NCI-H2196 treated with DMSO at 0.1 percent for 48 hours (cell line): ENCODE data around the gene GALNT18.
"Not testable (repeated sequence)": the region's sequence is repeated elsewhere in the genome, so short reads cannot be mapped to it uniquely, and the experiment has no call there.

ENCODE experiments used
- DNase-seq: peaks from one replicate; lab custom pipeline; 2025; ENCODE audit not compliant: unreplicated experiment; lab: John Stamatoyannopoulos, UW

GALNT18 gene

DNA sequence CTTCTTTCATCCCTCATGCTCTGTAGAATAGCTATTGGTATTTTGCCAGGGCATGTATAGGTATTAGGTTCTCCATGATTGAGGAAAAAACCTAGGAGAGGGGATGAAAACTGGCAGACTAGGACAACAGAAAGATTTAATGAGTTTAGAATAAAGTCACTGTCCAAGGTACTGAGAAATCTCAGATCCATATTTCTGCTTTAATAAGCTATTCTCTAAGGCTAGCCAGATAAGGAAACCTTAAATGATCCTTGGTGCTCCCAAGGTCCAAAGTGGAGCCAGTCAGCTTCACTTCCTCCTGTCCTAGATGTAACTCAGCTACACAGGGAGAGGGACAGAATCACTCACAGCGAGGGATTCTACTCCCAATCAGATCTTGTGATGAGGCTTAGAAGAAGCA is 255.0 kb downstream of the GALNT18 start:
- no peak for DNase-seq

GRCh38 chr11:11363674-11364073 is 258.1 kb downstream of the GALNT18 start:
- DNase-seq: no peak

GRCh38 chr11:11359611-11360010 is 262.2 kb downstream of the GALNT18 start:
- no peak for DNase-seq

- DNase-seq: no peak
These were observed 265.0 kb downstream of the GALNT18 start for GRCh38 chr11:11356842-11357241.

- not testable (repeated sequence) for DNase-seq
These were observed 268.9 kb downstream of the GALNT18 start, which contains the start of gene CSNK2A3 for GRCh38 chr11:11352878-11353277. TSS of gene CSNK2A3 (minus strand) at chr11:11353250. CDS start at chr11:11353119, 131 bp downstream.

- not testable (repeated sequence) for DNase-seq
These were observed 270.0 kb downstream of the GALNT18 start for GRCh38 chr11:11351851-11352250.

- no peak for DNase-seq
These were observed 270.7 kb downstream of the GALNT18 start for GRCh38 chr11:11351042-11351586.

DNA sequence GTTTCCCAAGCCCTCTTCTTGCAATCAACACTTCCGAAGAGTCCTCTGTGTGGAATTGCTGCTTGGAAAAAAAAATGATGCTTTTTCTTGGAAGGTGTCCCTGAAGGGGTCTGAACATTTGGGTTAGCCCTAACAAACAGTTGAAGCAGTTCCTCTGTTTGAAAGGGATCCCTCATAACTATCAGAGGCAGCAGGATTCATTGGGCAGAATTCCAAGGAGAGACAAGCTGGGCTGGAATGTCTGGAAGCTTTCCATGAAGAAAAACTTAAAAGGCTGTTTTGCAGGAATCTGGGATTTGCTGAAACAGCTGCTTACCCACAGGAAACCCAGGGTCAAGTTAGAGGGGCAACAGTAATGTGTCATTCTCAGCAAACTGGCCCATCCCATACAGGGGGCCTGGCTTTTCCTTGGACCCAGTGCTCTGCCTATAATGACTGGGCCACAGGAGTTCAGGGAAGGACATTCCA is 271.9 kb downstream of the GALNT18 start:
- DNase-seq: no peak

- no peak for DNase-seq
These were observed 272.5 kb downstream of the GALNT18 start for GRCh38 chr11:11349106-11349825.

- no peak for DNase-seq
These were observed 273.5 kb downstream of the GALNT18 start for GRCh38 chr11:11348303-11348702.

DNA sequence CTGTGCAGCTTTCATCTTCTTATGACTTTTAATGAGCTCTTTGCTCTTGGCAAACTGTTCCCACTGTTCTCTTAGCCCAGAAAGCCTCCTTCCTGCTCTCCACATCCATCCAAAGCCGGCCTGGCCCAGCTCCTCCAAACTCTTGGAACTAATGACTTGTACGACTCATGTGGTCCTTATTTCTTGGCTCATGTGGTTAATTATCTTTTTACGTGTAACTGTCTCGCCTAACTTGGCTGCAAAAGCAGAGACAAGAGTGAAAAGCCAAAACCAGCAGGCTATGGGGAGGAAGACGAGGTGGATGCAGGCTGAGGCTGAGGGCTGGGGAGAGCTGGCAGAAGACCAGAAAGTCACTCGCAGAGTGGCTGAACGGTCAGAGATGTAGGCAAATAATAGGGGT is 274.2 kb downstream of the GALNT18 start:
- peak; percentile 14 for DNase-seq

DNA sequence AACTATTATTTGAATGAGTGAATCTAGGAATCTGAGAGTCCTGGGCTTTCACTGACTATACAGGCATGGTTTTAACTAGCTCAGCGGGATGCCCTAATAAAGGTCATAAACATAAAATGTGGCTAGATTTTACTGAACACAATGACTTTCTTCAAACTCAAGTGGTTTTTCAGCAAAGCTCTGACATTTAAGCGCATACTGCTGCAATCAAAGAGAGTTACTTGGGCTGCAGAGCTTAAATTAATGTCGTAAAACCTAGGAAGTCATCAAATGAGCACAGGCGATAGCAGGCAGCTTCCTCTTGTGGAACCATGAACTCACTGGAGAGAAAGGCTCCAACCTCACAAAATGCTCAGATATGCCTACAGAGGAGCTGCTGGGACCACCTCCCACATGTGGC is 275.5 kb downstream of the GALNT18 start:
- peak; percentile 29 for DNase-seq

- DNase-seq: peak; percentile 59
These were observed 276.7 kb downstream of the GALNT18 start for GRCh38 chr11:11345099-11345498.

DNA sequence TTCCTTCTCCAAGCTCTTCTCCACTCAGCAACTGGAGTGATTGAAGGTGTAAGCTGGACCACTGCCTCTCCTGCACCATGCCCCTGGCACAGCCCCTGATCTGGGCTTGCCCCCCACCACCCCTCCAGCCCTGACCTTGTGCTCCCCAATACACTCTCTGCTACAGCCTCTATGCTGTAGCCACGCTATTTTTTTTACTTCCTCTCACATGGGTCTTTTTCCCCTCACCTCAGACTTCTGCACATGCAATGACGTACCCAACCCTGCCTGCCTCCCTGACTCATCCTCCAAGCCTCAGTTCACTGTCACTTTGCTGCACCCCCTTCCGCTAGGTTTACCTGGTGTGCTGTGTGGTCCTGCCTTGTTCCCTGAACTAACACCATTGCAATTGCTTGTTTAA is 277.8 kb downstream of the GALNT18 start:
- DNase-seq: no peak

- no peak for DNase-seq
These were observed 283.5 kb downstream of the GALNT18 start for GRCh38 chr11:11338304-11338703.

DNA sequence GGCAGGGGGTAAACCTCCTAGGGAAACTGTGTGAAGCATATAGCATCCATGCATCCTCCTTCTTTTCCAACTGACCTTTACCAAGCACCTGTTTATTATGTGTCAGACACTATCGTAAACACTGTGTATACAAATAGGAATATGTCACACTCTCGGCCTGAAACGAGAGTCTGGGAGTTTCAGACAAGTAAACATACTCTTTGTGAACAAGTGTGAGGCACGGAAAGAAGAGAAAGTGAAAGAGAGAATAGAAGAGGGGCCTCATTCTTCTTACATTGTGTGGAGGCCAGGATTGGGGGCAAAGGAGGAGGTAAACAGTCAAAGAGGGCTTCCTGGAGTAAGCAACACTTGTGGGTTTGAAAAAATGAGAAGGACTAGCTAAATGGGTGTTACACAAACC is 285.1 kb downstream of the GALNT18 start:
- no peak for DNase-seq

DNA sequence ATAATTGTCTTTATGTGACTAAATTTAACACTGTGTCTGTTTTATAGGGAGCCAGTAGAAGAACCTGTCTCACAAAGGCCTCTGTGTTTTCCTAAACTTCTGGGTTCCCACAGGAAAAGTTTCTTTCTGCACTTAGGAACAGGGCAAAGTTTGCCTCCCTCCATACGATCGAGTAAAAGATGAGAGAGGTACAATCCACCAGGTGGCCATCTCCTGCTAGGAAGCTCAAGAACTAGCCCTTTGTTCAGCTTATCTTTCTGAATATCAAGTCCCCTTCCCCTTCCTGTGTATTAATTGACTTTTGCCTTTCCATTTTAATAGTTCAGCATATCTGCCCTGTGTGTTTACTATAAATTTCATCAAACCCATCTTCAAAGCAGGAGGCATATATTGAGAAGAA is 286.8 kb downstream of the GALNT18 start:
- DNase-seq: no peak

- DNase-seq: no peak
These were observed 287.2 kb downstream of the GALNT18 start for GRCh38 chr11:11334607-11335006.

DNA sequence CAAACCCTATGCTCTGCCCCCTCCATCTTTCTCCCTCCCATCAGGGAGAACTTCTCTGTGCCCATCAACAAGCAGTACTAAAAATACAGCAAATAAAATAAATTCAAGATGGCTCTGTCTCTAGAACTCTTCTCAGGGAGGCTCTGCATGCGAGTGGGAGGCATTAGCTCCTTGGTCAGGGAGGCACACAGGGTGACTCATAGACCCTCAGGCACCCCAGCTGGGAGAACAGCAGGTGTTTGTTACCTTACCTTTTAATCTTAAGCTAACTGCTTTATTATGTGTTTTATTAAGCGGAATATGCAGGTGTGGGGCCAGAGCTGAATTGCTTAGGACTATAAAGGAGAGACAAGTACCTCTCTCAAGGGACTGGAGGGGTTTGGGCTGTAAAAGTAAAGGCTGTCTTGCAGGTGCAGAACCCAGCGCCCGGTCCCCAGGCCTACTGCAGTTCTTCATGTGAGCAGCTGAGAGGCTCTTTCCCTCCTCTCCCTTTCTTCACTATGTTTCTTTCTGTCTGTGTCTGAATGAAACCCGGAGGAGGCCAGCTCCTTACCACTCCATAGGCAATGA is 289.6 kb downstream of the GALNT18 start:
- no peak for DNase-seq

GRCh38 chr11:11329062-11329806 is 292.6 kb downstream of the GALNT18 start:
- no peak for DNase-seq

- no peak for DNase-seq
These were observed 297.7 kb downstream of the GALNT18 start for GRCh38 chr11:11324090-11324489.

- no peak for DNase-seq
These were observed 299.7 kb downstream of the GALNT18 start for GRCh38 chr11:11322101-11322500.
